ENCODE data around the gene IL17REL. TPM values are rescaled to one million over a fixed set of nuclear protein-coding genes. Genes with fewer than 3 reads are reported as not detected.

Gene IL17REL
- total and polyA plus RNA-seq, 10 of the 15 experiments (the other 5 are each of a cell fraction or from before 2014, with no cell fraction given): 0.03 TPM; not detected in 9

- FAIRE-seq: no peak
- WGBS (ENCODE audit: insufficient coverage, insufficient replicate concordance, low lambda C conversion rate, missing lambda C conversion rate): 11% methylated on average over 27 of the region's 102 CpGs
- Histone ChIP-seq H3K9me3 (replicated peaks; ENCODE audit: control insufficient read depth, insufficient read depth, low read length) (peaks cover 3% of the 10 kb centered on the region; the same call in 1 of the 3 replicates), H3K27ac (ENCODE audit: control insufficient read depth, insufficient read depth) (no peak within 1 kb of the TSS), H3K4me3 (no peak within 1 kb of the TSS), H4K20me1 (ENCODE audit: control insufficient read depth, insufficient read depth) (no peaks in the 10 kb centered on the region), H2AFZ (ENCODE audit: control insufficient read depth, low read depth, low read length) (no peak within 1 kb of the TSS), H3K4me1 (ENCODE audit: control insufficient read depth, insufficient read depth, low read length) (0 out of 2 replicates have a peak, but pooled peaks cover 3% of the 10 kb centered on the region), H3K9ac (ENCODE audit: control insufficient read depth, insufficient read depth, low read length) (no peak within 1 kb of the TSS), H3K27me3 (replicated peaks in 1 of 2; ENCODE audit: control insufficient read depth in 2 of 2, insufficient read depth in 2 of 2, low read length in 1 of 2) (no peaks in the 10 kb centered on the region; a peak in 2 of 4 replicates), H3K4me2 (ENCODE audit: control insufficient read depth, insufficient read depth) (no peak within 1 kb of the TSS), H3K36me3 (ENCODE audit: control insufficient read depth in 2 of 2, insufficient read depth in 2 of 2, low read length in 1 of 2) (no peaks in the 10 kb centered on the region), H3K79me2 (ENCODE audit: control insufficient read depth, insufficient read depth, low read length) (no peaks in the 10 kb centered on the region)
- SMC1A ChIA-PET (ENCODE audit: uncharacterized antibody, unreplicated experiment): no interaction called here
- in situ Hi-C loops (cut with MboI): no loop called here
- CTCF ChIA-PET: no interaction called here
- POLR2A ChIA-PET: no interaction called here
- intact Hi-C loops (cut with micrococcal nuclease; ENCODE audit: unreplicated experiment): no loop called here
- ATAC-seq: no peak
- RAD21 ChIA-PET (ENCODE audit: unreplicated experiment): no interaction called here
- DNase-seq (ENCODE audit: low read depth, low spot score): no peak
- TF ChIP-seq RBBP5 (conservative IDR thresholded peaks at IDR 0.05): no peak
- no peak for TF ChIP-seq NR2F1 (conservative IDR thresholded peaks at IDR 0.05)
- TF ChIP-seq RFX5 (IDR thresholded peaks at IDR 0.05; ENCODE audit: low read depth, low read length): no peak
- no peak for TF ChIP-seq YY1 (IDR thresholded peaks at IDR 0.05; ENCODE audit: low read depth, low read length)
- TF ChIP-seq MEF2A (IDR thresholded peaks at IDR 0.05; ENCODE audit: insufficient read depth, low read depth, low read length): no peak
- TF ChIP-seq MYB (IDR thresholded peaks at IDR 0.05; ENCODE audit: borderline replicate concordance, low read depth, low read length): no peak
- TF ChIP-seq JUNB (IDR thresholded peaks at IDR 0.05): no peak
- TF ChIP-seq, protein P1, sequence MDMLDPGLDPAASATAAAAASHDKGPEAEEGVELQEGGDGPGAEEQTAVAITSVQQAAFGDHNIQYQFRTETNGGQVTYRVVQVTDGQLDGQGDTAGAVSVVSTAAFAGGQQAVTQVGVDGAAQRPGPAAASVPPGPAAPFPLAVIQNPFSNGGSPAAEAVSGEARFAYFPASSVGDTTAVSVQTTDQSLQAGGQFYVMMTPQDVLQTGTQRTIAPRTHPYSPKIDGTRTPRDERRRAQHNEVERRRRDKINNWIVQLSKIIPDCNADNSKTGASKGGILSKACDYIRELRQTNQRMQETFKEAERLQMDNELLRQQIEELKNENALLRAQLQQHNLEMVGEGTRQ (IDR thresholded peaks at IDR 0.05; ENCODE audit: borderline replicate concordance, low read depth, low read length): no peak
- no peak for TF ChIP-seq IKZF2 (IDR thresholded peaks at IDR 0.05)
- TF ChIP-seq BCLAF1 (IDR thresholded peaks at IDR 0.05): no peak
- no peak for TF ChIP-seq ATF2 (IDR thresholded peaks at IDR 0.05; ENCODE audit: low read length)
- no peak for TF ChIP-seq MYC (IDR thresholded peaks at IDR 0.05; ENCODE audit: insufficient read depth, insufficient read length, insufficient replicate concordance, low read length, severe bottlenecking)
- TF ChIP-seq ASH2L (IDR thresholded peaks at IDR 0.05; ENCODE audit: borderline replicate concordance, low read depth): no peak
- TF ChIP-seq ESRRA (IDR thresholded peaks at IDR 0.05; ENCODE audit: low read length): no peak
- TF ChIP-seq RAD21 (IDR thresholded peaks at IDR 0.05; ENCODE audit: insufficient read depth, low read depth, low read length): no peak
- no peak for TF ChIP-seq TCF12 (IDR thresholded peaks at IDR 0.05; ENCODE audit: low read depth, low read length)
- no peak for TF ChIP-seq ZNF622 (IDR thresholded peaks at IDR 0.05)
- no TSS peak for BruUV-seq (replicated peaks)
Observed at GRCh38 chr22:50058061-50058905, 45.7 kb upstream of the IL17REL start, which contains the start of gene TTLL8. Gene TTLL8, minus strand, starts transcription at chr22:50058298.
